Neural progenitor cell (in vitro differentiated cells): ENCODE measurements around the gene ST7L. TPM values are rescaled to one million over a fixed set of nuclear protein-coding genes. Genes with fewer than 3 reads are reported as not detected.

Source experiments
- DNase-seq: peaks from one replicate; pipeline ENCODE4 v3.0.0-alpha.2; 2016; ENCODE audit warnings: low spot score
- H2AFZ ChIP-seq: fragments of 200-600 bp; sonication (generic); replicated peaks from 2 replicates; pipeline ENCODE4 v1.6.1; 2016; ENCODE audit warnings: antibody characterized with exemption
- H3F3A ChIP-seq: fragments of 200-600 bp; sonication (generic); 2 replicates; pipeline ENCODE4 v1.6.1; 2016; ENCODE audit warnings: antibody characterized with exemption, low read depth
- H3K27ac ChIP-seq: fragments of 200-600 bp; sonication (generic); 2 replicates; pipeline ENCODE4 v1.5.1; 2016; ENCODE audit warnings: mild to moderate bottlenecking
- H3K27me3 ChIP-seq: fragments of 200-600 bp; sonication (generic); 2 replicates; pipeline ENCODE4 v1.6.1; 2016; ENCODE audit warnings: mild to moderate bottlenecking, moderate library complexity
- H3K36me3 ChIP-seq: fragments of 200-600 bp; sonication (generic); 2 replicates; pipeline ENCODE4 v1.5.1; 2016
- H3K4me1 ChIP-seq: fragments of 200-600 bp; sonication (generic); 2 replicates; pipeline ENCODE4 v1.6.1; 2016; ENCODE audit warnings: mixed run types
- H3K4me2 ChIP-seq: fragments of 200-600 bp; sonication (generic); 2 replicates; pipeline ENCODE4 v1.6.1; 2016
- H3K4me3 ChIP-seq: fragments of 200-600 bp; sonication (generic); 2 replicates; pipeline ENCODE4 v1.5.1; 2016
- H3K79me2 ChIP-seq: fragments of 200-600 bp; sonication (generic); 2 replicates; pipeline ENCODE4 v1.6.1; 2016; ENCODE audit warnings: low read depth
- H3K9ac ChIP-seq: fragments of 200-600 bp; sonication (generic); 2 replicates; pipeline ENCODE4 v1.6.1; 2016
- H3K9me3 ChIP-seq: fragments of 200-600 bp; sonication (generic); 2 replicates; pipeline ENCODE4 v1.5.1; 2016; ENCODE audit warnings: low read depth
- H4K20me1 ChIP-seq: fragments of 200-600 bp; sonication (generic); 2 replicates; pipeline ENCODE4 v1.6.1; 2016; ENCODE audit warnings: low read depth
- H3K27ac Mint-ChIP-seq: 3 replicates; pipeline ENCODE4 v1.8.0; 2021; ENCODE audit warnings: mixed read lengths
- H3K27me3 Mint-ChIP-seq: 2 replicates; pipeline ENCODE4 v1.8.0; 2022; ENCODE audit warnings: low read depth, mild to moderate bottlenecking, inconsistent platforms, moderate library complexity, mixed read lengths; ENCODE audit not compliant: insufficient read depth
- H3K36me3 Mint-ChIP-seq: 3 replicates; pipeline ENCODE4 v1.8.0; 2021; ENCODE audit warnings: mixed read lengths
- H3K4me1 Mint-ChIP-seq: 3 replicates; pipeline ENCODE4 v1.8.0; 2021; ENCODE audit warnings: mixed read lengths
- H3K4me3 Mint-ChIP-seq: 3 replicates; pipeline ENCODE4 v1.8.0; 2021; ENCODE audit warnings: mild to moderate bottlenecking, moderate library complexity, mixed read lengths
- H3K9me3 Mint-ChIP-seq: 3 replicates; pipeline ENCODE4 v1.8.0; 2020; ENCODE audit warnings: mixed read lengths
- CTCF ChIP-seq: fragments of 200-600 bp; sonication (generic); IDR thresholded peaks from 2 replicates; pipeline ENCODE4 v1.5.1; 2017; ENCODE audit warnings: antibody characterized with exemption, mild to moderate bottlenecking
- EZH2 ChIP-seq: fragments of 200-600 bp; sonication (generic); IDR thresholded peaks from 2 replicates; pipeline ENCODE4 v1.6.1; 2017; ENCODE audit warnings: antibody characterized with exemption, mild to moderate bottlenecking, moderate library complexity
- EZH2phosphoT487 ChIP-seq: fragments of 200-600 bp; sonication (generic); IDR thresholded peaks from 2 replicates; pipeline ENCODE4 v1.6.1; 2017; ENCODE audit warnings: antibody characterized with exemption
- total RNA-seq: library from RNA; depleted of rRNA; stranded (reverse); fragments of >200 nt; gene quantifications from 2 replicates; pipeline ENCODE4 v1.2.3, GENCODE V29; 2015; ENCODE audit warnings: low replicate concordance

ST7L gene
- total RNA-seq, 1 donor from 2014 or later: 26.1 TPM

- peaks cover 60% of the 10 kb centered on the region for H3K4me1 Mint-ChIP-seq
- no peak overlapping the region for H3K9ac ChIP-seq
- TF ChIP-seq EZH2phosphoT487 (no peak), EZH2 (no peak), CTCF (no peak)
- no peak for DNase-seq
- H3K27me3 Mint-ChIP-seq: peaks cover 18% of the 10 kb centered on the region
- peaks cover 48% of the 10 kb centered on the region for H3F3A ChIP-seq
- H3K9me3 ChIP-seq: no peaks in the 10 kb centered on the region
- no peak overlapping the region for H3K4me3 ChIP-seq
- no peaks in the 10 kb centered on the region for H4K20me1 ChIP-seq
- no peaks in the 10 kb centered on the region for H3K36me3 Mint-ChIP-seq
- no peaks in the 10 kb centered on the region for H3K36me3 ChIP-seq
- H3K4me3 Mint-ChIP-seq: peak overlapping the region; percentile 68
- peaks cover 33% of the 10 kb centered on the region for H3K4me1 ChIP-seq
- H3K27ac Mint-ChIP-seq: no peak overlapping the region
- no peak overlapping the region for H3K4me2 ChIP-seq
- no peak overlapping the region for H2AFZ ChIP-seq
- H3K27ac ChIP-seq: no peak overlapping the region
- peaks cover 100% of the 10 kb centered on the region for H3K27me3 ChIP-seq
- H3K9me3 Mint-ChIP-seq: no peaks in the 10 kb centered on the region
- H3K79me2 ChIP-seq: no peaks in the 10 kb centered on the region
Observed at GRCh38 chr1:112505400-112505785, 113.5 kb downstream of the ST7L start.

- Mint-ChIP-seq H3K4me3 (peak overlapping the region; percentile 68), H3K27me3 (peaks cover 13% of the 10 kb centered on the region), H3K9me3 (no peaks in the 10 kb centered on the region), H3K4me1 (peaks cover 57% of the 10 kb centered on the region), H3K27ac (peak overlapping the region; percentile 62), H3K36me3 (no peaks in the 10 kb centered on the region)
- DNase-seq: no peak
- Histone ChIP-seq H3K4me2 (no peak overlapping the region), H3K4me1 (peaks cover 28% of the 10 kb centered on the region), H3K36me3 (no peaks in the 10 kb centered on the region), H3K4me3 (no peak overlapping the region), H3K27ac (no peak overlapping the region), H3K79me2 (no peaks in the 10 kb centered on the region), H4K20me1 (no peaks in the 10 kb centered on the region), H3K27me3 (peaks cover 100% of the 10 kb centered on the region), H3K9ac (no peak overlapping the region), H3K9me3 (no peaks in the 10 kb centered on the region), H2AFZ (no peak overlapping the region), H3F3A (peaks cover 48% of the 10 kb centered on the region)
- TF ChIP-seq EZH2: no peak
- no peak for TF ChIP-seq EZH2phosphoT487
- TF ChIP-seq CTCF: no peak
Observed at GRCh38 chr1:112504661-112505399, 114.1 kb downstream of the ST7L start.

DNA sequence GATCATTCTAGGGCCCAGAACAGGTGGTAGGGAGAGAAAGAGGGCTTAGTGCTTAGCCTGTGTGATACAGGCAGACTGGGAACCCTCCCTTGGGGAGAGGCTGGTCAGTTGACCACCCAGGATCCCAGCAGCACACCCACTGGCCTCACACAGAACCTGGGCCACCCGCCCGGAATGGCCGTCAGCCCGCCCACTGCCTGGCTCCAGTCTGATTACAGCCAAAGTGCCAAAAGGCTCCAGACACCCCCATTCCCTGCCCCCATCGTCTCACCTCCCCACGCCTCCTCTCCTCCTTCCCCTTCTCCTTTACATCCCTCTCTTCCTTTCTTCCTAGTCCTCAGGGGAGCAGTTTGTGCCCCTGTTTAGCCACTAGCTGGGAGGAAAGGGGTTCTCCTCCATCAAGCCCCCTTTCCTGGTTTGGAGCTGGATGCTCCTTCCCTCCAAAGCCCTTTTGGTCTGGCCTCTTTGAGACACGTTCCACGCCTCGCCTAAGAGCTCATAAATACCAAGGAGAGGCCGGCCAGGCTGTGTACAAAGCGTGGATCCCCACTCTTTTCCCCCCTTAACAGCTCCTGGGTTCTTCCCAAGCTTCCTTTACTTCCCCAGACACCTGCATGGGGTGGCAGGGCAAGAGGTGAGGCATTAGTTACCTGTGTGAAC, 114.8 kb downstream of the ST7L start:
- H3K27ac Mint-ChIP-seq: no peak overlapping the region
- DNase-seq: no peak
- Histone ChIP-seq H3K9me3 (no peaks in the 10 kb centered on the region), H3F3A (peaks cover 41% of the 10 kb centered on the region), H3K4me3 (no peak overlapping the region), H4K20me1 (no peaks in the 10 kb centered on the region), H3K27me3 (peaks cover 100% of the 10 kb centered on the region), H3K27ac (no peak overlapping the region), H3K36me3 (no peaks in the 10 kb centered on the region), H2AFZ (no peak overlapping the region), H3K9ac (no peak overlapping the region), H3K79me2 (no peaks in the 10 kb centered on the region), H3K4me2 (no peak overlapping the region), H3K4me1 (peaks cover 26% of the 10 kb centered on the region)
- no peaks in the 10 kb centered on the region for H3K9me3 Mint-ChIP-seq
- no peaks in the 10 kb centered on the region for H3K36me3 Mint-ChIP-seq
- peaks cover 12% of the 10 kb centered on the region for H3K27me3 Mint-ChIP-seq
- H3K4me3 Mint-ChIP-seq: peak overlapping the region; percentile 16
- peaks cover 54% of the 10 kb centered on the region for H3K4me1 Mint-ChIP-seq
- no peak for TF ChIP-seq EZH2phosphoT487
- TF ChIP-seq CTCF: no peak
- TF ChIP-seq EZH2: no peak
